Measurements from ENCODE around the gene APOC4. TPM values are rescaled to one million over a fixed set of nuclear protein-coding genes. Genes with fewer than 3 reads are reported as not detected.
"Not testable (repeated sequence)": the region's sequence is repeated elsewhere in the genome, so short reads cannot be mapped to it uniquely, and the experiment has no call there.

The APOC4 gene
- total RNA-seq, 2 donors from 2014 or later: not detected

DNA sequence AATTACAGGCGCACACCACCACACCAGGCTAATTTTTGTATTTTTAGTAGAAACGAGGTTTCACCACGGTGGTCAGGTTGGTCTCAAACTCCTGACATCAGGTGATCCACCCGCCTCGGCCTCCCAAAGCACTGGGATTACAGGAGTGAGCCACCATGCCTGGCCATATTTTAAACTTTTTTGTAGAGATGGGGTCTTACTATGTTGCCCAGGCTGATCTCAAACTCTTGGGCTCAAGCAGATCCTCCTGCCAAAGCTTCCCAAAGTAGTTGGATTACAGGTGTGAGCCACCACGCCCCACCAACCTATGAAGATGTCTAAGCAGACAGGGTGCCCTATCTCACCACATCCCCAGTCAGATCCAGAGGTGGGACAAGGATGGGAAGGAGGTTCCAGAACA lies 30.1 kb upstream of the APOC4 start:
- not testable (repeated sequence) for DNase-seq (ENCODE audit: low spot score in 2 of 2); H3K9me3 Mint-ChIP-seq; H3K27ac Mint-ChIP-seq; ATAC-seq; H3K36me3 Mint-ChIP-seq

DNA sequence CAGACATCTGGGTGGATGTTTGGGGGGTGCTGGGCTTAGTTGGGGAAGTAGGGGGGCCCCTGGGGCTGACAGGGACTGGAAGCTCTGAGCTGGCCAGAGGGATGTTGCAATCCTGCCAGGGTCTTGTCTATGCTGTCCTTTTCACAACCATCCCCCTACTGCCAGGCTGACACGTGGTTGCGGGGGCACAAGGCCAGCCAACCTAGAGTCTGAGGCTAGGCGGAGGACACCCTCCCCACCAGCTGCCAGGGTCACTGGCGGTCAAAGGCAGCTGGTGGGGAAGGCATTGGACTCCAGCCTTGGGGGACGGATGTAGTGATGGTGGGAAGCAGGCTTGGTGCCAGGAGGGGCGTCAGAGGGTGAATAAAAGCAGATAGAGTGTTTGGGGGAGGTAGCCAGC lies 29.2 kb upstream of the APOC4 start:
- DNase-seq (ENCODE audit: low spot score in 2 of 2) (no peak), ATAC-seq (no peak)
- H3K27ac Mint-ChIP-seq: no peak overlapping the region
- no peaks in the 10 kb centered on the region for H3K36me3 Mint-ChIP-seq
- H3K9me3 Mint-ChIP-seq: no peaks in the 10 kb centered on the region

DNA sequence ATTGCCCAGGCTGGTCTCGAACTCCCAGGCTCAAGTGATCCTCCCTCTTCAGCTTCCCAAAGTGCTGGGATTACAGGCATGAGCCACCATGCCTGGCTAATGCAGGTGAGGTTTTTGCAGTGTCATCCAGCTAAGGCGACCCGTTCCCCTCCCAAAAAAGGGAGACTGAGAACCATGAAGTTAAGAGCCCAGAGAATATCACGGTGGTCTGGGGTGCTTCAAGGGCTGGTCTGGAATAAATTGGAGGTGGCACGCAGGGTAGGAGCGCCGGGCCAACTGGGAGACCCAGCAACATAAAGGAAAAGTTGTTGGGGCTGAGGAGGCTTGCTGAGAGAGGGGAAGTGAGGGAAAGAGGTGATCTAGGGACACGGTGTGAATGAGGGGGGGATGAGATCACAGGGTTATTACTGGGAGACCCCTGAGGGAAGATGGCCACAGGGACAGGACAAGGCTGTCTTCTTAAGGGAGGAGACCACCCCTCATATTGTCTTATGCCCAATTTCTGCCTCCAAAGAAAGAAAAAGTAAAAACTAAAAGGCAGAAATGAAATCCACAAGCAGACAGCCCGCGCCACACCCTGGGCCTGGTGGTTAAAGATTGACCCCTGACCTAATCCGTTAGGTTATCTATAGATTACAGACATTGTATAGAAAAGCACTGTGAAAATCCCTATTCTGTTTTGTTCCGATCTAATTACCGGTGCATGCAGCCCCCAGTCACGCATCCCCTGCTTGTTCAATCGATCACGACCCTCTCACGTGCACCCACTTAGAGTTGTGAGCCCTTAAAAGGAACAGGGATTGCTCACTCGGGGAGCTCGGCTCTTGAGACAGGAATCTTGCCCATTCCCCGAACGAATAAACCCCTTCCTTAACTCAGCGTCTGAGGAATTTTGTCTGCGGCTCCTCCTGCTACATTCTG lies 28.3 kb upstream of the APOC4 start:
- H3K9me3 Mint-ChIP-seq: not testable (repeated sequence)
- H3K27ac Mint-ChIP-seq: peak overlapping the region; percentile 59 to 60

DNA sequence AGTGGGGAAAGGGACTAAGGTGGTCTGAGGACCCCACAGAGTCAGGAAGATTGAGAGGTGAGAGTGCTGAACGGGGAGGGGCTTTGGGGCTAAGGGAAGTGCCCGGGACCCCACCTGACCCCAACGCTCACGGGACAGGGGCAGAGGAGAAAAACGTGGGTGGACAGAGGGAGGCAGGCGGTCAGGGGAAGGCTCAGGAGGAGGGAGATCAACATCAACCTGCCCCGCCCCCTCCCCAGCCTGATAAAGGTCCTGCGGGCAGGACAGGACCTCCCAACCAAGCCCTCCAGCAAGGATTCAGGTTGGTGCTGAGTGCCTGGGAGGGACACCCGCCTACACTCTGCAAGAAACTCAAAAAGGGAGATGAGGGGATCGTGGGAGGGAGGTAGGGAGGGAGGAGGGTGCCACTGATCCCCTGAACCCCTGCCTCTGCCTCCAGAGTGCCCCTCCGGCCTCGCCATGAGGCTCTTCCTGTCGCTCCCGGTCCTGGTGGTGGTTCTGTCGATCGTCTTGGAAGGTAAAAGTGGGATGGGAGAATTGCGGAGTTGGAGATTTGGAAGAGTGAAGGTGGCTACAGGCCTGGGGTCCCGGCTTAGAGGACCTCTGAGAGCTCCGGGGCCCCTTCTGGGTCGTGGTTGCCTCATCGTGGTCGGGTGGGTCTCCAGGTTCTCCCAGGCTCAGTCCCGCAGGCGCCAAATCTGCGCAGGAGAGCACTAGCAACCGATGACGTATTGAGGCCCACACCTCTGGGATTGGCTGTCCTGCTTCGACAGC lies 27.4 kb upstream of the APOC4 start, which contains the start of gene APOC1:
TSS of gene APOC1 (plus strand) at position 176 of the 774 bp plus-strand sequence. CDS start at position 460, 284 bp downstream.
- H3K36me3 Mint-ChIP-seq, H3K9me3 Mint-ChIP-seq: not testable (repeated sequence)
- H3K27ac Mint-ChIP-seq: peak within 1 kb of the TSS; percentile 59 to 95
- DNase-seq (ENCODE audit: low spot score in 2 of 2): peak; percentile 79 to 82
- peak; percentile 99 for ATAC-seq

More for the DNA sequence above, 28.3 kb upstream of the APOC4 start:
- H3K36me3 Mint-ChIP-seq; DNase-seq (ENCODE audit: low spot score in 2 of 2); ATAC-seq: not testable (repeated sequence)

DNA sequence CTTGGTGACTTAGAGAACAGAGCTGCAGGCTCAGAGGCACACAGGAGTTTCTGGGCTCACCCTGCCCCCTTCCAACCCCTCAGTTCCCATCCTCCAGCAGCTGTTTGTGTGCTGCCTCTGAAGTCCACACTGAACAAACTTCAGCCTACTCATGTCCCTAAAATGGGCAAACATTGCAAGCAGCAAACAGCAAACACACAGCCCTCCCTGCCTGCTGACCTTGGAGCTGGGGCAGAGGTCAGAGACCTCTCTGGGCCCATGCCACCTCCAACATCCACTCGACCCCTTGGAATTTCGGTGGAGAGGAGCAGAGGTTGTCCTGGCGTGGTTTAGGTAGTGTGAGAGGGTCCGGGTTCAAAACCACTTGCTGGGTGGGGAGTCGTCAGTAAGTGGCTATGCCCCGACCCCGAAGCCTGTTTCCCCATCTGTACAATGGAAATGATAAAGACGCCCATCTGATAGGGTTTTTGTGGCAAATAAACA lies 17.8 kb upstream of the APOC4 start:
- no peaks in the 10 kb centered on the region for H3K9me3 Mint-ChIP-seq
- DNase-seq (ENCODE audit: low spot score in 2 of 2) (no peak), ATAC-seq (no peak)
- H3K36me3 Mint-ChIP-seq: no peaks in the 10 kb centered on the region
- H3K27ac Mint-ChIP-seq: no peak overlapping the region

DNA sequence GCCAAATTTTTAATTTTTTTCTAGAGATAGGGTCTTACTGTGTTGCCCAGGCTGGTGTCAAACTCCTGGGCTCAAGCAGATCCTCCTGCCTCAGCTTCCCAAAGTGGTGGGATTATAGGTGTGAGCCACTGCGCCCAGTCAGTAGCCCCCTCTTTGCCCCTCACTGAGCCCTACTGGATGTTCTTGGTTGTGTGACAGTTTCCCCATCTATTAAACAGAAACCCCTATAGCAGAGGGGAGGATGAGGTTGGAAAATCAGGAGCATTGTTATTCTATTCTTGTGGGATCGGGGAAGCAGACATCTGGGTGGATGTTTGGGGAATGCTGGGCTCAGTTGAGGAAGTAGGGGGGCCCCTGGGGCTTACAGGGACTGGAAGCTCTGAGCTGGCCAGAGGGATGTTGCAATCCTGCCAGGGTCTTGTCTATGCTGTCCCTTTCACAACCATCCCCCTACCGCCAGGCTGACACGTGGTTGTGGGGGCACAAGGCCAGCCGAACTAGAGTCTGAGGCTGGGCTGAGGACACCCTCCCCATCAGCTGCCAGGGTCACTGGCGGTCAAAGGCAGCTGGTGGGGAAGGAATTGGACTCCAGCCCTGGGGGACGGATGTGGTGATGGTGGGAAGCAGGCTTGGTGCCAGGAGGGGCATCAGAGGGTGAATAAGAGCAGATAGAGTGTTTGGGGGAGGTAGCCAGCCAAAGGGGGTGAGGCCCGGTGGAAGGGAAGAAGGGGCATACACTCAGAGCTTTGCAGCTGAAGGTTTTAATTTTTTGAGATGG lies 16.7 kb upstream of the APOC4 start:
- DNase-seq (ENCODE audit: low spot score in 2 of 2): no peak
- ATAC-seq: no peak
- Mint-ChIP-seq H3K9me3 (no peaks in the 10 kb centered on the region), H3K27ac (no peak overlapping the region), H3K36me3 (no peaks in the 10 kb centered on the region)

DNA sequence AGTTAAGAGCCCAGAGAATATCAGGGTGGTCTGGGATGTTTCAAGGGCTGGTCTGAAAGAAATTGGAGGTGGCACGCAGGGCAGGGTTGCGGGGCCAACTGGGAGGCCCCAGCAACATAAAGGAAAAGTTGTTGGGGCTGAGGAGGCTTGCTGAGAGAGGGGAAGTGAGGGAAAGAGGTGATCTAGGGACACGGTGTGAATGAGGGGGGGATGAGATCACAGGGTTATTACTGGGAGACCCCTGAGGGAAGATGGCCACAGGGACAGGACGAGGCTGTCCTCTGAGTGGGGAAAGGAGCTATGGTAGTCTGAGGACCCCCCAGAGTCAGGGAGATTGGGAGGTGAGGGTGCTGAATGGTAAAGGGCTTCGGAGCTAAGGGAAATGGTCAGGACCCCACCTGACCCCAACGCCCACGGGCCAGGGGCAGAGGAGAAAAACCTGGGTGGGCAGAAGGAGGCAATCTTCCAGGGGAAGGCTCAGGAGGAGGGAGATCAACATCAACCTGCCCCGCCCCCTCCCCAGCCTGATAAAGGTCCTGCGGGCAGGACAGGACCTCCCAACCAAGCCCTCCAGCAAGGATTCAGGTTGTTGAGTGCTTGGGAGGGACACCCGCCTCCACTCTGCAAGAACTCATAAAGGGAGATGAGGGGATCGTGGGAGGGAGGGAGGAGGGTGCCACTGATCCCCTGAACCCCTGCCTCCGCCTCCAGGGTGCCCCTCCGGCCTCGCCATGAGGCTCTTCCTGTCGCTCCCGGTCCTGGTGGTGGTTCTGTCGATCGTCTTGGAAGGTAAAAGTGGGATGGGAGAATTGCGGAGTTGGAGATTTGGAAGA lies 15.6 kb upstream of the APOC4 start:
- peak in 1 of 2 donors; percentile 22 for ATAC-seq
- peak overlapping the region in 1 of 2 donors; percentile 29 for H3K27ac Mint-ChIP-seq

DNA sequence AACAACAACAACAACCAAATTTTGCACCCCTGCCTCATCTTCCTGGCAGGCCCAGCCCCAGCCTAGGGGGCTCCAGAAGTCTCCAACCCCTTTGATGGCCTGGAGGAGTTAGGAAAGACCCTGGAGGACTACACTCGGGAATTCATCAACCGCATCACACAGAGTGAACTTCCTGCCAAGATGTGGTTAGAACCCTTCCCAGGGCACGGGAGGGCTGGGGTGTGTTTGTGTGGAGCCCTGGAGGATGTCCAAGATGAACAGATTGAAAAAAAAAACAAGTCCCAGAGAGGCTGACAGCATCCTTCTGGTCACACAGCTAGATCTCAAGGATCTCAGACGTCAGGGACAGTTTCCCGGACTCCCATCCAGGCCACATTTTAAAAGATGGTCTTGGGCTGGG lies 14.3 kb upstream of the APOC4 start:
- Mint-ChIP-seq H3K36me3 (no peaks in the 10 kb centered on the region), H3K9me3 (no peaks in the 10 kb centered on the region), H3K27ac (no peak overlapping the region)
- DNase-seq (ENCODE audit: low spot score in 2 of 2) (no peak), ATAC-seq (no peak)

More for the DNA sequence above, 15.6 kb upstream of the APOC4 start:
- not testable (repeated sequence) for H3K9me3 Mint-ChIP-seq; H3K36me3 Mint-ChIP-seq; DNase-seq (ENCODE audit: low spot score in 2 of 2)

DNA sequence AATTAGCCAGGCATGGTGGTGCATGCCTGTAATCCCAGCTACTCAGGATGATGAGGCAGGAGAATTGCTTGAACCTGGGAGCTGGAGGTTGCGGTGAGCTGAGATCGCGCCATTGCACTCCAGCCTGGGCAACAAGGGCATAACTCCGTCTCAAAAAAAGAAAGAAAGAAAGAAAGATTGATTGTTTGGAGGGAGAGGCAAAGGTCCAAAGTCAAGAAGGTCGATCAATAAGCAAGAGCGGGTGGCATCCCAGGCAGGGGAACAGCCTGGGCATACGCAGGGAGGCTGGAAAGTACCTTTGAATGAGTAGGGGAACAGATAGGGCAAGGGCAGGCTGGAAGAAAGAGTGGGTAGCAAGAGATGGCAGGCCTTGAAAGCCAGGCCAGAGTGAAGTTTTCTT lies 11.9 kb upstream of the APOC4 start:
- ATAC-seq (no peak), DNase-seq (ENCODE audit: low spot score in 2 of 2) (no peak)
- no peak overlapping the region for H3K27ac Mint-ChIP-seq
- H3K9me3 Mint-ChIP-seq: no peaks in the 10 kb centered on the region
- no peaks in the 10 kb centered on the region for H3K36me3 Mint-ChIP-seq

DNA sequence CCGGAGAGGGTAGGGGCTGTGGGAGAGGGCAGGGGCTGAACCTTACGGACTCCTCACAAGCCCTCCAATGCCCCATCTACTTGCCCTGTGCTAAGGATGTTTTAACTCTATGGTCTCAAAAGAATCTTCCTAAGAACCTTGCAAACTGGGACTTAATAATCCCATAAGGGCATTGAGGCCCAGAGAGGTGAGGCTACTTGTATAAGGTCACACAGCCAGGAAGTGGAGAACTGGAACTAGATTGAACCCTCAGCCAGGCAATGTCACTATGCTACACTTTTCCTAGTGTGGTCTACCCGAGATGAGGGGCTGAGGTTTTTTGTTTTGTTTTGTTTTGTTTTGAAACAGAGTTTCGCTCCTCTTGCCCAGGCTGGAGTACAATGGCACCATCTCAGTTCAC lies 10.5 kb upstream of the APOC4 start:
- no peak for DNase-seq (ENCODE audit: low spot score in 2 of 2)
- Mint-ChIP-seq H3K9me3 (no peaks in the 10 kb centered on the region), H3K36me3 (no peaks in the 10 kb centered on the region), H3K27ac (no peak overlapping the region)
- no peak for ATAC-seq

DNA sequence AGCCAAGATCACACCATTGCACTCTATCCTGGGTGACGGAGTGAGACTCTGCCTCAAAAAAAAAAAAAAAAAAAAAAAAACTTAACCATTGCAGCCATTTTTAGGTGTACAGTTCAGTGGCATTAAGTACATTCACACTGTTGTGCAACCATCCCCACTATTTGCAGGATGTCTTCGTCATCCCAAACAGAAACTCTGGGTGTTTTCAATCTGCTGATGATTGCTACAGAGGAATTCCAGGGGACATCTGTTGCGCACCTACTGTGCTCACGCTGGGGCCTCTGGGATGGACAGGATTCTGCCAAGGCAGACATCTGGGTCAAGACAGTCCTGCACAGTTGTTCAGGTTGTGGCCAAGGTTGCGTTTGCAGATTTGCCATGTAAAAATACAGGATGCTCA lies 2.4 kb upstream of the APOC4 start:
- no peak for DNase-seq (ENCODE audit: low spot score in 2 of 2)
- Mint-ChIP-seq H3K36me3 (no peaks in the 10 kb centered on the region), H3K27ac (no peak overlapping the region), H3K9me3 (no peaks in the 10 kb centered on the region)
- no peak for ATAC-seq

DNA sequence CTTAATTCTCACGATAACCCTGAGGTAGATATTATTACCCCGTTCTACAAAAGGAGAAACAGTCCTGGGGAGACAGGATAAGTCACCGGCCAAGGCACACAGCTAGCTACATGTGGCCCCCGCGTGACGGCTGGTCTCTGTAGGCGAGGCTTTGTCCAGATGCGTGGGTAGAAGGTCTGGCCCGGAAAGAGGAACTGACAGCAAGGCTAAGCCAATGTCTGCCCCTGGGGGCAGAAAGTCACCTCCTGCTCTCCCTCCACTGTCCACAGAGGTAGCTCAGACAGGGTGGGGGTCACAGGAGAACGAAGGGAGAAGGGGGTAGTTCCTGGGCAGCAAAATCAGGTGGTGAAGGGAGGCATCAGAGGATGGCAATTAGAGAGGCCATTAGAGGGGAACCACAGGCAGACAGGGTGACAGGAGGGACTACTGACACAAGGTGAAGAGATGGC lies 1.8 kb downstream of the APOC4 start:
- H3K27ac Mint-ChIP-seq: peak overlapping the region; percentile 51 to 93
- ATAC-seq (no peak), DNase-seq (ENCODE audit: low spot score in 2 of 2) (no peak)
- no peaks in the 10 kb centered on the region for H3K36me3 Mint-ChIP-seq
- H3K9me3 Mint-ChIP-seq: no peaks in the 10 kb centered on the region

DNA sequence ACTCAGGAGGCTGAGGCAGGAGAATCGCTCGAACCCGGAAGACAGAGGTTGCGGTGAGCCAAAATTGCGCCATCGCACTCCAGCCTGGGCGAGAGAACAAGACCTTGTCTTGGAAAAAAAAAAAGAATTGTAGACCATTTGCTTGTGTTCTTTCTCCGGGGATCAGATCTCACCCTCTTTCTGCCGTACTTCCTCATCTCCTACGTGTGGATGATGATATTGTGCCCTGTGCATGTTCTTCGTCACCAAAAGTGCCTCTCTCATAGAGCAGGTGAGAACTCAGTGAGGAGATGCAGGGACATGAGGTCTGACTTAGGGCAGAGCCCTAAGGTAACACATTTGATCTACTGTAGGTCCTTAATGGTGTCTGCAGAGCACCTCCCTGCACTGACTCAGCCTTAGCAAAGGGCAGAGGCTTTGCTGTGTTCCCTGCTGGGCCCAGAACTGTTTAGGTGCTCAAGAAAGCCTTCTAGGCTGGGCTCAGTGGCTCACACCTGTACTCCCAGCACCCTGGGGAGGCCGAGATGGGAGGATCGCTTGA lies 5.1 kb downstream of the APOC4 start:
- Mint-ChIP-seq H3K9me3 (no peaks in the 10 kb centered on the region), H3K36me3 (no peaks in the 10 kb centered on the region), H3K27ac (peak overlapping the region in 1 of 2 donors; percentile 50)
- ATAC-seq (no peak), DNase-seq (ENCODE audit: low spot score in 2 of 2) (no peak)

DNA sequence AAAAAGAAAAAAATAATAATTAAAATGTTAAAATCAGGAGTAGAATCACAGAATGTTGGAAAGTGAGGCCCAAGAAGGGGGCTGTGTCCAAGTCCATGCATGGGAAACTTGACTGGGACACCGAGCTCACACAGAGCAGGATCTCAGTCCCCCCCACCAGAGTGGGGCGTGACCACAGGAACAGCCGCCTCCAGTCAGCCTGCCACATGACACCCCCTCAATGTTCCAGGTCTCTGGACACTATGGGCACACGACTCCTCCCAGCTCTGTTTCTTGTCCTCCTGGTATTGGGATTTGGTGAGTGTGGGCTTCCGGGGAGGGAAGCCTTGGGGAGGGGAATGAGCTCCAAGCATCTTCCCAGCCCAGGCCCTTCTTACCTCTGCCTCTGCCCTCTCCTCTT lies 6.2 kb downstream of the APOC4 start:
- H3K36me3 Mint-ChIP-seq: no peaks in the 10 kb centered on the region
- DNase-seq (ENCODE audit: low spot score in 2 of 2) (no peak), ATAC-seq (no peak)
- no peak overlapping the region for H3K27ac Mint-ChIP-seq
- no peaks in the 10 kb centered on the region for H3K9me3 Mint-ChIP-seq

DNA sequence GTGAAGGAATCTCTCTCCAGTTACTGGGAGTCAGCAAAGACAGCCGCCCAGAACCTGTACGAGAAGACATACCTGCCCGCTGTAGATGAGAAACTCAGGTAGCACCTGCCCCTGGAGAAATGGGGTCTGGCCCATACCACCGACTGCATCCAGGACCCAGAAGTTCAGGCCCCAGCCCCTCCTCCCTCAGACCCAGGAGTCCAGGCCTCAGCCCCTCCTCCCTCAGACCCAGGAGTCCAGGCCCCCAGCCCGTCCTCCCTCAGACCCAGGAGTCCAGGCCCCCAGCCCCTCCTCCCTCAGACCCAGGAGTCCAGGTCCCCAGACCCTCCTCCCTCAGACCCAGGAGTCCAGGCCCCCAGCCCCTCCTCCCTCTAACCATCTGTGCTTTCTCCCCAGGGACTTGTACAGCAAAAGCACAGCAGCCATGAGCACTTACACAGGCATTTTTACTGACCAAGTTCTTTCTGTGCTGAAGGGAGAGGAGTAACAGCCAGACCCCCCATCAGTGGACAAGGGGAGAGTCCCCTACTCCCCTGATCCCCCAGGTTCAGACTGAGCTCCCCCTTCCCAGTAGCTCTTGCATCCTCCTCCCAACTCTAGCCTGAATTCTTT lies 6.8 kb downstream of the APOC4 start:
- H3K9me3 Mint-ChIP-seq: no peaks in the 10 kb centered on the region
- ATAC-seq (no peak), DNase-seq (ENCODE audit: low spot score in 2 of 2) (no peak)
- no peak overlapping the region for H3K27ac Mint-ChIP-seq
- peaks cover 0 to 4% of the 10 kb centered on the region in 2 donors for H3K36me3 Mint-ChIP-seq
